K562 (cell line): ENCODE measurements around the gene SPIB. TPM values are rescaled to one million over a fixed set of nuclear protein-coding genes. Genes with fewer than 3 reads are reported as not detected.

Experiments
- CCNT2 ChIP-seq: IDR thresholded peaks from 2 replicates; pipeline ENCODE4 v1.6.1; 2011; ENCODE audit warnings: borderline replicate concordance, low read depth, mild to moderate bottlenecking, moderate library complexity, mixed read lengths, low read length; ENCODE audit not compliant: insufficient read length; ENCODE audit errors: extremely low read depth
- CXXC5 ChIP-seq: fragments of 250-450 bp; sonication (Bioruptor Pico); IDR thresholded peaks from 2 replicates; pipeline ENCODE4 v1.8.0; 2022; ENCODE audit warnings: inconsistent platforms, mild to moderate bottlenecking, moderate library complexity
- GTF2A2 ChIP-seq: IDR thresholded peaks from 2 replicates; pipeline ENCODE4 v1.6.1; 2016; ENCODE audit warnings: mild to moderate bottlenecking, missing genetic modification characterization, missing compliant biosample characterization
- PCBP2 ChIP-seq: fragments of 200-400 bp; formaldehyde crosslinking; IDR thresholded peaks from 2 replicates; pipeline ENCODE4 v1.6.1; 2018; ENCODE audit warnings: low read length, low read depth, mild to moderate bottlenecking, moderate library complexity; ENCODE audit not compliant: poor library complexity, severe bottlenecking
- PHF8 ChIP-seq: fragments of 200-600 bp; sonication (generic); IDR thresholded peaks from 2 replicates; pipeline ENCODE4 v1.6.1; 2012; ENCODE audit warnings: mixed run types, mild to moderate bottlenecking, inconsistent platforms, low read length, moderate library complexity, borderline replicate concordance
- POLR2G ChIP-seq: fragments of 200-400 bp; formaldehyde crosslinking; IDR thresholded peaks from 2 replicates; pipeline ENCODE4 v1.6.1; 2017; ENCODE audit warnings: low read depth, mild to moderate bottlenecking, antibody characterized with exemption, low read length, moderate library complexity
- PTBP1 ChIP-seq: fragments of 200-400 bp; formaldehyde crosslinking; IDR thresholded peaks from 2 replicates; pipeline ENCODE4 v1.6.1; 2017; ENCODE audit warnings: low read depth, low read length
- RUNX1 ChIP-seq: sonication (generic); IDR thresholded peaks from 2 replicates; pipeline ENCODE4 v1.6.1; 2016; ENCODE audit warnings: antibody characterized with exemption, low read depth
- SREBF2 ChIP-seq: sonication (generic); formaldehyde crosslinking; IDR thresholded peaks from 2 replicates; pipeline ENCODE4 v1.4.0; 2020; ENCODE audit warnings: mild to moderate bottlenecking, missing genetic modification reagents
- SRF ChIP-seq, 2 experiments: fragments of 250-450, 450-650 bp in 1 of 2; sonication (Bioruptor Pico) in 1 of 2; sonication (generic) in 1 of 2; formaldehyde crosslinking; IDR thresholded peaks; 2 replicates each; pipeline versions ENCODE4 v1.5.0 to v1.5.1; 2020 to 2022; ENCODE audit warnings: mild to moderate bottlenecking in 1 of 2, missing genetic modification reagents in 1 of 2
- TRIM25 ChIP-seq: fragments of 450-650 bp; IDR thresholded peaks from 2 replicates; pipeline ENCODE4 v1.7.0; 2016; ENCODE audit warnings: borderline replicate concordance
- ZFPM2 ChIP-seq: fragments of 250-450 bp; sonication (Bioruptor Pico); IDR thresholded peaks from 2 replicates; pipeline ENCODE4 v1.5.1; 2022; ENCODE audit warnings: mild to moderate bottlenecking
- ZNF140 ChIP-seq: fragments of 250-450 bp; sonication (Bioruptor Pico); IDR thresholded peaks from 2 replicates; pipeline ENCODE4 v1.8.0; 2021; ENCODE audit warnings: moderate library complexity, mild to moderate bottlenecking, inconsistent platforms
- ZNF407 ChIP-seq: fragments of 450-650 bp; IDR thresholded peaks from 2 replicates; pipeline ENCODE4 v1.6.1; 2016; ENCODE audit warnings: low read depth
- ZNF408 ChIP-seq: fragments of 250-450 bp; sonication (Bioruptor Pico); IDR thresholded peaks from 2 replicates; pipeline ENCODE4 v1.4.0; 2020; ENCODE audit warnings: low read depth, mild to moderate bottlenecking, moderate library complexity
- ZNF764 ChIP-seq: fragments of 250-450 bp; sonication (Bioruptor Pico); IDR thresholded peaks from 2 replicates; pipeline ENCODE4 v1.4.0; 2020; ENCODE audit warnings: low read depth, mild to moderate bottlenecking, moderate library complexity
- polyA plus RNA-seq, 8 experiments: library from polyadenylated mRNA; depleted of rRNA in 4 of 8; stranded (reverse) in 5 of 8; unstranded in 3 of 8; fragments of >200 nt; fragmentation: Nextera tagmentation in 2 of 8; fragmentation: Illumina TruSeq in 1 of 8; extraction: Ambion mirVana in 2 of 8; extraction: Trizol in 1 of 8; gene quantifications; 2 replicates each; pipeline versions ENCODE4 v1.2.1 to v1.2.3, GENCODE V29; 2011 to 2014; ENCODE audit warnings: inconsistent platforms in 1 of 8, missing spikeins in 1 of 8
- total RNA-seq, 7 experiments: library from RNA; depleted of rRNA in 6 of 7; stranded (reverse); fragments of >200 nt in 6 of 7; fragmentation: Illumina TruSeq in 2 of 7; extraction: Trizol in 2 of 7; gene quantifications; 2 replicates each; pipeline versions ENCODE4 v1.2.1 to v1.2.3, GENCODE V29; 2011 to 2021; ENCODE audit warnings: low replicate concordance in 1 of 7

SPIB gene
- total and polyA plus RNA-seq, 9 of the 15 experiments (the other 6 are each of a cell fraction or from before 2014, with no cell fraction given): 0.06 to 1.0 (median 0.43) TPM; not detected in 1

- TF ChIP-seq PHF8 (no peak), ZNF764 (CRISPR knock-in tag) (no peak), PTBP1 (no peak), TRIM25 (0 out of 2 replicates have a peak, but pooled peaks have one; percentile 44), ZNF408 (CRISPR knock-in tag) (no peak), CCNT2 (no peak), SRF (CRISPR knock-in tag; IDR thresholded peaks at IDR 0.05) (no peak), RUNX1 (no peak), ZNF407 (no peak), GTF2A2 (tag) (no peak), PCBP2 (no peak), ZFPM2 (no peak), POLR2G (no peak), ZNF140 (CRISPR knock-in tag) (no peak), SREBF2 (CRISPR knock-in tag) (no peak), CXXC5 (no peak)
Measured at GRCh38 chr19:50461066-50461875, 42.5 kb downstream of the SPIB start (continued).
